GM19240 (cell line): ENCODE results near the gene ATP6V0B.

Source experiments
- DNase-seq: peaks from one replicate; pipeline ENCODE4 v3.0.0; 2011; ENCODE audit warnings: low spot score; ENCODE audit not compliant: insufficient read length

The ATP6V0B gene

DNA sequence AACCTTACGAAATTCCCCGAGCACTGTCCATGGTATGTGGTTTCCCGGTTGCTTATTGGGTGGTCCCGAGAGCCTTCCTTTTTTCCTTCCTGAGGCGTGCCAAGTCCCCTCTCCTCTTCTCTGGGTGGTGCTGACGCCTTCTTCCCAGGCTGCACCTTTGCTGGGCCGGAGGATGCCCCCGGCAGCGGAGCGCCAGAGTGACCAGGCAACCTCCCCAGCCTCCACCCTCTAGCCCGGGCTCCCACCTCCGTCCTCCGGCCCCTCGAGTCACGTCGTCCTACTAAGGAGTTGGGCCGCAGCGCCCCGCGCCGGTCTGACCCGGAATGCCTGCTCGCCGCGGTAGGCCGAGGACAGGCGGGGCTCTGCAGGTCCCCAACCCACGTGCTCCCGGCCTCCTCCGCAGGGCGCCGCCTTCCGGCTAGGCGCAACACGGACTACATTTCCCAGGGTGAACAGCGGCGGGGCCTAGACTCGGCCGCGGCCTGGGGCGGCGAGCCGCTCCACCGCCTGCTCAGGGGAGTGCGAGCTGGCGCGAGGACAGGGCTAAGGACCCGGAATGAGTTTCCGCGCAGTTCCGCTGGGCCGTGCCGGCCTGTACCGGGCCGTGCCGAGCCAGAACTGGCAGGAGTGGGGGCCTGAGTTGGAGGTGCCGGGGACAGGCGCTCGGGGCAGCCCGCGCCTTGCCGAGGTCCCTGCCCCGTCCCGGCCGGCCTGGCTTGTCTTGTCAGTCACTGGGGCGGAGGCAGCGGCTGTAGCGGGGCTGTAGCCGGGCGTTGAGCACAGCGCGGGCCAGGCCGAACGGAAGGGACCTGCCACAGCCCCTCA lies 28.3 kb upstream of the ATP6V0B start, which contains the start of gene IPO13:
Gene IPO13 (plus strand): TSS at position 715 of the 825 bp plus-strand sequence. CDS start 651 bp downstream, outside the sequence.
- peak; percentile 99 for DNase-seq

DNA sequence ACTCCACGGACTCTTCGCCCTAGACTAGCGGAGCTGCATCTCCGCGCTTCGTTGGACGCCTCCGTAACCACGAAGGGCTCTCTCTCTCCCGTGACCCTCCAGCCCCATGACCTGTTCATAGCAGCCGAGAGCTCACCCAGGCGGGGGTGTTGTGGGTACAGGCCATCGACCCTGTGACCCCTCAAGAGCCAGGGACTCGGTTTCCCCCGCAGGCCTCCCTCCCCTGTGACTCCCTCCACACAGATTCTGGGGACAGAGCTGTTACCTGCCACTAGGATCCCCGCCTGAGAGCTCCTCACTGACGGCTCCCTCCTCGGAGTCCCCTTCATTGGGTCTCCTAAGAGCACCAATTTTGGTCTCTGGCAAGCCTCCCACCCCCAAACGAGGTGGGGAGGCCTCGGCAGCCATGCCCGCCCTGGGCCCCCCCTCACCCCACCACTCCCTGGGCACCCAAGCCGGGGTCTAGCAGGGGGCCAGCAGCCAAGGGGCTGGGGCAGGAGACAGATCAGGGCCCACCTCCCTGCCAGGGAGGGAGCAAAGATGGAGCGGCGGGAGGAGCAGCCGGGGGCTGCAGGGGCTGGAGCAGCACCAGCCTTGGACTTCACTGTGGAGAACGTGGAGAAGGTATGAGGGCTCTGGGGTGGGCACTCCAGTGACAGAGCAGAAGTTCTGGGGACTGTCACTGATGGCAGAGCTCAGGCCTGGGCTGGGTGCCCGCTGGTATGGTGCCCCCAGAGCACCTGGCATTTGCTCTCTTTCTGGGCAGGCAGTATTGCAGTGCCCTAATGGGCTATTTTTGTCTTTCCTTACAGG lies 27.5 kb upstream of the ATP6V0B start:
- DNase-seq, result peak; percentile 38

DNA sequence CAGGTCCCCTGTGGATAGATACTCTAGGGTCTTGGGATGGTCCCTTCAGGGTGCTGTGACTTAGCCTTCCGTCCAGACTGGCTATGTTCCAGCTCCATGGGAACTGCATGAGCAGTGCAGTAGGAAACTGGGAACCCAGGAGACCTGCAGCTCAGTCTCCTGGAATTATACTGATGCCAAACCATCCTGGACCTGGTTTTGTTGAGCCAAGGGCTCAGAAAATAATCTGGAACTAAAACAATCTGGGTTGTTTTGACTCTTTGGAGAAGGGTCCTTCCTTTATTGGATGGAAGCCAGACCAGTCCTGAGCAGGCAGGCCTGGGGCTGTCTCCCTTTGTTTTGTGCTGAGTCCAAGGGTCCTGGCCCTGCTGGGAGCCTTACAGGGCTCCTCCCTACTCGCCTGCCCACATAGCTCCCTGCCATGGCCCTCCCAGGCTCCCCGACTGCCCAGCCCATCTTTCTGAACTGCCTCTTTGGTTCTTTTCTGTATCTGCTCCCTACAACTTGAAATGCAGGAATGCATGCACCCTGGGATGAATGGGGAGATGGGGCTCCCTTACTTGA lies 26.8 kb upstream of the ATP6V0B start:
- no peak for DNase-seq

DNA sequence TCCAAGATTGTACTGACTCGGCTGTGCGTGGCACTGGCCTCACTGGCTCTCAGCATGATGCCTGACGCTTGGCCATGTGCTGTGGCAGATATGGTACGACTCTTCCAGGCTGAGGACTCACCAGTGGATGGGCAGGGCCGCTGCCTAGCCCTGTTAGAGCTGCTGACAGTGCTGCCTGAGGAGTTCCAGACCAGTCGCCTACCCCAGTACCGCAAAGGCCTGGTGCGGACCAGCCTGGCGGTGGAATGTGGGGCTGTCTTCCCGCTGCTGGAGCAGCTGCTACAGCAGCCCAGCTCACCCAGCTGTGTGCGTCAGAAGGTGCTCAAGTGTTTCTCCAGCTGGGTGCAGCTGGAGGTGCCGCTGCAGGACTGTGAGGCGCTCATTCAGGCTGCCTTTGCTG lies 25.1 kb upstream of the ATP6V0B start:
- DNase-seq, result no peak

DNA sequence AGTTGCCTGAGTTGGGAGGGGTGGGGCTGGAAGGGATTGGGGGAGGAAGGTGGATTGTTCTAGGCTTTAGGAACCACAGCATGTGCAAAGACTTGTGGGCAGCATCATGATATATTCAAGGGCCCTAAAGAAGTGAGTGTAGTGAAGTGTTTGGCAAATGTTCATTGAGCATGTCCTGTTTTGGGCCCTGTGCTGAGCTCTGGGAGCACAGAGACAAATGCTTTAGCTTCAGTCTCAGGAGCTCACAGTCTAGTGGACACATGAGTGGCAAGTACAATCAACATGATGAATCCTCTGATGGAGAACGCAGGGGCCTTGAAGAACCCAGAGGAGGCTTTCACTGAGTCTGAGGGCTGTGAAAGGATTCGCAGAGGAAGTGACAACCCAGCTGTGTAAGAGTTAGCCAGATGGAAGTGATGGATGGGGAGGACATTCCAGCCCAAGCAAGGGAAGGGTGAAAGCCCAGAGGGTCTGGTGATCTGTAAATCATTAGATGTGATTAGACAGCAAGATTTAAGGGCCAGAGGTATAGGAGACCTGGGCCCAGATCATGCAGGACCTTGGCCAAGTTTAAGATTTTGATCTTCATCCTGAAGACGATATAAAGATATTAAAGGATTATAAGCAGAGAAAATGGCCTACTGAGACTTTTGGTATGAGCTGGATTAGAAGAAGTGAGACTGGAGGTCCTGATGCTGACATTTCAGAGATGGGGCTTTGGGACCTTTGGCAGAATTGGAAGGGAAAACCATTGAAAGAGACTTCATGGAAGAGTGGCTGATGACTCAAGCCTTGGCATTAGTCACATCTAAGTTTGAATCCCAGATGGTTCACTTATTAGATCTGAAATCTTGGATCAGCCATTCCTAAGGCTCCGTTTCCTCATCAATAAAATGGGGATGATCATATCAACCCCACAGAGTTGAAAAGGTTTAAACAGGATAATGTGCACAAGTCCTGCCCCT lies 23.5 kb upstream of the ATP6V0B start:
- DNase-seq, result no peak

DNA sequence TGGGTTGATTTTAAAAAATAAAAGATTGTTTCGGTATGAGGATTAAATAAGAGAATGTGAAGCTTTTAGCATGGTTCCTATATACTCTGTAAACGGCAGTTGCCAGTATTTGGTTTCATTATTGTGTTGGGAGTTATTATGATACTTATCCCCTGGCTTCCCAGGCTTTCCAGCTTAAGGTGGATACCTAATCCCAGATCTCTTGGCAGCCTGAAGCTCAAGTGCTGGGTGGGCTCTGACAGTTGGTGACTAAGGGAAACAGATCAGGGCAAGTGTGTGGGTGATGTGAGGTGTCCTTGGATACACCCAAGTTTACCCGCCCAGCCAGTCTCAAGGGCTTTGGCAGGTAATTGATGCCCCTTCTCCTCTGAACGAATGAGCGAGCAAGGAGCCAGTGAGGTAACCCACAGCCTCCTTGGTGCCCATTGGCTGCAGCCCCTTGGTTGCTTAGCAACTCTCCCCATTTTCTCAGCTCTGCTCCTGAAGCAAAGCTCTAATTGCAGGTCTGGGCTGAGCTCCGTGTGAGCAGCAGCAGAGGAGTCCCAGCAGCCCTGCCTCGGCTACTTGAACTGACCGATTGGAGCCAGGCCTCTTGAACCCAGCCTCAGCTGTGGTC lies 21.9 kb upstream of the ATP6V0B start:
- no peak for DNase-seq

DNA sequence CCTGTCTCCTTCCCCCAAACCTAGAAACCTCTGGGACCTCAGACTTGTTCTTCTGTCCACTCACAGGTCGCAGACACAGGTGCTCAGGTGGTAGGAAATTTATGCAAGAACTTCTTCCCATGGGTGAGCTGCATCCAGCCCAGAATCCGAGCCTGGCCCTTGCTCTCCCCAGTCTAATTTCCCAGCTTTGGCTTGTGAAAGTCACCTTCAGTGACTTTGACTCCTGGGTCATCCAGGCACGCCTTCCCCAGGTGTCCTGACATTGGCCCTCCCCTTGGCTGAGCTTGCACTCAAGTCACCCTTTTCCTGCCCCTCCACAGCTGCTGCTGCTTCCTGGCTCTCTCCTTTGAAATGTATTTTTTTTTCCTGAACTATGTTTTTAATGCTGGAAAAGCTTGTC lies 21.4 kb upstream of the ATP6V0B start:
- no peak for DNase-seq

DNA sequence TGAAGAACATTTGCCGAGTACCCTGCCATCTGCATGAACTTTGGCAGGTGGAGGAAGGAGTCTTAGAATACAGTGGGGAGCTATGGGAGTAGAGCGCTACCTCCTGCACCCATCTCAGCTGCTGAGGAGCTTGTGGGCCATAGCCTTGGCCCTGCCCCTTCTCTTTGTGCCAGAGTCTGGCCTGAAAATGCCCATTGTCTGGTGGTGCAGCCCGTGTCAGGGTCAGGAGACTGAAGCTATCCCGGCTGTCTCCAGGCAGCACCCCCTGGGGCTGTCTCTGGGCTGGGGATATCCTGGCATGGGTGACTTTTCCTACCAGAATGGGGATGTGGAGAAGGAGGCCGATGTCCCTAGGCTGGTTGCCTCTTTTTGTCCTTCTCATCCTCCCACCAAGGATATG lies 20.7 kb upstream of the ATP6V0B start:
- DNase-seq, result no peak

DNA sequence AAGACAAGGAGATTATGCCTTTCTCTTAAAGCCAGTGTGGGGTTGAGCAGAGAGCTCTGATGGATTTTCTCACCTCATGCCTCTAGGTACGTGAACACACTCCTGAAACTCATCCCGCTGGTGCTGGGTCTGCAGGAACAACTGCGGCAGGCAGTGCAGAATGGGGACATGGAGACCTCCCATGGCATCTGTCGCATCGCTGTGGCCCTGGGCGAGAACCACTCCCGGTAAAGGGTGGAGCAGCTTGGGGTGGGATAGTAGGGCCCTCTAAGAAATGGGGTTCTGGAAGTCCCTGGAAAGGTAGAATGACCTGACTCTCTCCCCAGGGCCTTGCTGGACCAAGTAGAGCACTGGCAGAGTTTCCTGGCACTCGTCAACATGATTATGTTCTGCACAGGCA lies 18.5 kb upstream of the ATP6V0B start:
- DNase-seq, result no peak

DNA sequence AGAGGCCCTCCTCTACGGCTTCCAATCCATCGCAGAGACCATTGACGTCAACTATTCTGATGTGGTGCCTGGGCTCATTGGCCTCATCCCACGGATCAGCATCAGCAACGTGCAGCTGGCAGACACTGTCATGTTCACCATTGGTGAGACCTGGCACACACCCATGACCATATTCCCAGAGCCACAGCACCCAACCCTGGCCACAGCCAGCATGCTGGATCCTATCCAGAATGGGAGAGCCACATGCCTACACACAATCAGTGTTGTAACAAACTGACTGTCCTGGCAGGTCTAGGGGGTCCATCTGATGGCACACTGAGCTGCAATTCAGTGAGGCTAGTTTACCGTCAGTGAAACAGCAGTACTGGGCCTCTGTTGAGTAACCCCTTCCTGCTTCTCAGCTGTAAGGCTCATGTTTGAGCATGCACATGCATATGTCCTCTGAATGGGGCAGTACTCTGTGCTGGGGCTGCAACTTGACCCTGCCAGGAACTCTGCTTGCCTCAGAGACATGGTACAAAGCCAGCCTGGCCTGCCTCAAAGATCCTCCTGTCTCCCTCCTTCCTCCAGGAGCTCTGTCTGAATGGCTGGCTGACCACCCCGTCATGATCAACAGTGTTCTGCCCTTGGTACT lies 17.2 kb upstream of the ATP6V0B start:
- no peak for DNase-seq

DNA sequence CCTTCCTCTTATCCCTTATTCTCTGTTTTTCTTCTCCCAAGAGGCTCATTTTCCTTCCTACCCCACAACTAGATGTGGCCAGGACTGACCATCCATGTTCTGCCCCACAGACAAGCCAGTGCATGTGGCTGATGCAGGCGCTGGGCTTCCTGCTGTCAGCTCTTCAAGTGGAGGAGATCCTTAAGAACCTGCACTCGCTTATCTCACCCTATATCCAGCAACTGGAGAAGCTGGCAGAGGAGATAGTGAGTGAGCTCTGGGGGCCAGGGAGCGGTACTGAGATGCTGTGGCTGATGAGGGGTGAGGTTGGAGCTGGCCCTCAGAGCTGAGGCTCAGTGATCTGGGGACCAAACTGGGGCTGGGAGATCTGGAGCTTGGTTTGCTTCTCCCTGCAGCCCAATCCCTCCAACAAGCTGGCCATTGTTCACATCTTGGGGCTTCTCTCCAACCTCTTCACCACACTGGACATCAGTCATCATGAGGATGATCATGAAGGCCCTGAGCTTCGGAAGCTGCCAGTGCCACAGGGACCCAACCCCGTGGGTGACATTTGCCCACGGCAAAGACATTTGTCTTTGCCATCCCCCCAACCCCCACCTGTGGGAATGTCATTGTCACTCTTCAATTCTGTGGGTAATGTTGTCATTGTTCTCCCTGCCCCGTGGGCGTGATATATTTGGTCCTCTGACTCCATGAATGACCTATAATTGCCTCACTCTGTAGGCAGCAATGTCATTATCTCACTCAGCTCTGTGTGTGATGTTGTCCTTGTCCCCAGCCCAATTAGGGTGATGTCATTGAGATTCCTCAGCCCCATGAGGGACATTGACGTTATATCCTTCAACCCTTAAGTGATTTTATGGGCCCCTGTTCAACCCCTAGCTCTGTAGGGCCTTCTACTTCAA lies 16.2 kb upstream of the ATP6V0B start:
- DNase-seq, result no peak

DNA sequence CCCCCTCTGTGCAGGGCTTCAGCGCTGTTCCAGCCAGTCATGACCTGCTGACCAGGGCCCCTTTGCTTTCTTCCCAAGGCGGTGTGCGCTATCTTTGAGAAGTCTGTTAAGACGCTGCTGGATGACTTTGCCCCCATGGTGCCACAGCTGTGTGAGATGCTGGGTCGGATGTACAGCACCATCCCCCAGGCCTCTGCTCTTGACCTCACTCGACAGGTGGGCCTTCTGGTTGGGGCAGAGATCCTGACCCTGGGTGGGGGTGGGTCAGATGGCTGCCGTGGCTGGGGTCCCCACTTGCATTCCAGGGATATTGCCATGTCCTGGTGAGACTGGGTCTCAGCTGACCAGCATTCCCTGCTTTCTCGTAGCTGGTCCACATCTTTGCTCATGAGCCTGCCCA lies 14.0 kb upstream of the ATP6V0B start:
- no peak for DNase-seq

DNA sequence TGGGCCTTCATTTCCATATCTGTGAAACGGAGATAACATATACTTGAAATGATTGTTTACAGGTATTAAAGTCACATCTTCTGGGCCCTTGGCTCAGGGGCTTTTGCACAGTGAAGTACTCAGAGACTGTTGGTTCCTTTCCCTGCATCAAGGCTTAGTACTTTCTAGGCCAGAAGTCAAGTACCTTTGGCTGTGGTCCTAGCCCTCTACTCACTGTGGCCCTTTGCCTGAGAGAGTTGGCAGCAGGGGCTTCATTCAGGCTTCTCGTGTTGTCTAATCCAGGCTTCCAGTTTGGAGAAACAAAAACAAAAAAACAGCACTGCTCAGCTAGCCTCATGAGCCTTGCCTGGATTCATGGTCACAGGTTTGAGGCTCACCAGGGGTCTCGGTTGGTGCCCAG lies 13.1 kb upstream of the ATP6V0B start:
- DNase-seq, result no peak

DNA sequence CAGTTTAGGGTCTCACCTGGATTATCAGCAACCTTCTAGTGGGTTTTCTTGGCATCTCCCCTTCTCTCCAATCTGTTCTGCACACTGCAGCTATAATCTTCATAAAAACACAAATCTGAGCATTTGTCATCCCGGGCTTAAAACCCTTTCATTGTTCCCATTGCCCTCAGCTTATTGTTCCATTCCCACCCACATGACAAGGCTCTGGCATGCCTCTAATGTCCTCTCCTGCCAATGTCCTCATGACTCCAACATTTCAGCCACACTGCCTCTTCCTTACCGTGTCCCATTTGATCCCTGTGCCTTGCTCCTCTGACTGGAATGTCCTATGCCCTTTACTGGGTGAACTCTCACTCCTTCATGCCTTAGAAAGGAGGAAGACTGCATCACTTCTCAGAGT lies 12.4 kb upstream of the ATP6V0B start:
- DNase-seq, result no peak

DNA sequence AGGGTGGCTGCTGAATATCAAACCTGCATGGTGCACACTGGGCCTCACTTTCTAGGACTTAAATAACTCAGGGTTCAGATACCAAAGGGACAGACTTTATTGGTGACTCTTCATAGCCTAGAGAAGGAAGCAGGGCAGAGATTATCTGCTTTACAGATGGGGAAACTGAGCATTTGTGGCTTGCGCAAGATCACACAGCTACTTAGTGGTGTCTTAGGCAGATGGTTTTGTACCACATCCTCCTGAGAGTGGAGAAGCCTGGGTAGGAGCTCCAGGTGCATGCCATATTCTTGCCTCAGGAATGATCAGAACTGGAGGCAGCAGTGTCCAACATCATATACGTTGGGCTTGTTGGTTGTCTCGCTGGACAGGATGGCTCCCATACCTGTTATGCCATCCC lies 11.8 kb upstream of the ATP6V0B start:
- no peak for DNase-seq

DNA sequence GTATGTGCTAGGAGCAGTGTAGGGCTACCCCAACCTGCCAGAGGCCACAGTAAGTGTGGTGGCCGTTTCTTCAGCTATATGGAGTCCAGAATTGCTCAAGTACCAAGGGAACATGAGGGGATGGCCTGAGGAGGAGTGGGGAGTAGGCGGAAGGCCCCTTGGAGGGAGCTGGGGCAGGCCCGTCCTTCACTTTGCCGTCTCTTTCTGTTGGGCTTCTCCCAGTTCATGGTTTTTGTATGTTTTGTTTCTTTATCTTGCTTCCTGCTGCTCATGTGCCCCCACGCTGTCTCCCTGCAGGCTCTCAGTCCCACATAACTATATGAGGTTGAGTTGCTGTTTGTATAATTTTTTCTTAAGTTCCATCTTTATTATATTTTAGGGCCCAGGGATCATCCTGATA lies 10.9 kb upstream of the ATP6V0B start:
- no peak for DNase-seq

DNA sequence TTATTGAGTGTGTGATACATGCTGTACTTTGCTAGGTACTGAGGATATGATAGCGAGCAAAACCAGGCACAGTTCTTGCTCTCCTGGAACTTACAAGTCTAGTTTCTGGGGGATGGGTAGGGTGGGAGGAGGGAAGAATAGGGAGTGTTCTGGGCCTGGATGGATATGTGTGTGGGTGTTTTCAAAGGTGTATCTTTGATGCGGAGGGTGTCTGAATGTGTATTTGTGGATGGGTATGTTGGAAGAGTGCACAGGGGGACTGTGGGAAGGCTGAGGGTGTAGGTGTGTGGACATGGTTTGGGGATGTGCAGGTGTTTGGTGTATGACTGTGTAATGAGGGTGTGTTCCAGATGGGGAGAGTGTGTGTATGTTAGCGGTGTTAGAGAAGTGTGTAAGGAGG lies 9.4 kb upstream of the ATP6V0B start:
- DNase-seq, result no peak

DNA sequence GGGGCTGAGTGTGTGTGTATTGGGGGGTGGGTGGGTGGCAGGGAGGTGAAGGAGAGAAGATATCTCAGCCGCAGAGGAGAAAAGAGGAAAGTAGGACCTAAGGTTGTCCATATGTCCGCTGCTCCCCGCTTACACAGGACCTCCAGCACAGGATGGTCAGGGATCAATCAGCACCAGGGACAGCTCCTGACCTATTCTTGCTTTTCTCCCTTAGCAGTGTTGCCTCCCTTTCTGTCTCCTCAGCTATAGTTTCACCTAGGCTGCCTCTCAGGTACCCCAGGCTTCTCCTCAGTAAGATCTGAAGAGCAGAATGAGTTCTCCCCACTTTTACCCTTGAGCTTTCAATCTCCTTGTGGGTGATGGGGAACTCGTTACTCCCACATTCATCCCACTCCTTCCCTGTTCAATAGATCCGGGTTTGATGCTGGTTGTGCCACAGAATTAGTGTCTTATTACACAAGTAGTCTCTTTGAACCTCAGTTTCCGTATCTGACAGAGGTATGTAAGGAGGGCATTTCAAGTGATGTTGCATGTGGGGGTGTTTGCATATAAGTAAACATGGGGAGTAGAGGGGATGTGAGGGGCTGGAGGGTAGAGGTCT lies 6.3 kb upstream of the ATP6V0B start:
- no peak for DNase-seq

DNA sequence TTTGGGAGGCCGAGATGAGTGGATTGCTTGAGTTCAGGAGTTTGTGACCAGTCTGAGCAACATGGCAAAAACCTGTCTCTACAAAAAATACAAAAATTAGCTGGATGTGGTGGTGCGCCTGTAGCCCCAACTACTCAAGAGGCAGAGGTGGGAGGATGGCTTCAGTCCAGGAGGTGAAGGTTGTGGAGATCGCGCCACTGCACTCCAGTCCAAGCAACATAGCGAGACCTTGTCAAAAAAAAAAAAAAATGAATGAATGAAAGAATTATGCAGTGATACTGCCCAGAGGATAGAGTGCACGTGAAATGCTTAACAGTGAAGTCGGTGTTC lies 5.4 kb upstream of the ATP6V0B start:
- DNase-seq, result no peak
